Measurements from ENCODE around the gene SERTM1.

DNA sequence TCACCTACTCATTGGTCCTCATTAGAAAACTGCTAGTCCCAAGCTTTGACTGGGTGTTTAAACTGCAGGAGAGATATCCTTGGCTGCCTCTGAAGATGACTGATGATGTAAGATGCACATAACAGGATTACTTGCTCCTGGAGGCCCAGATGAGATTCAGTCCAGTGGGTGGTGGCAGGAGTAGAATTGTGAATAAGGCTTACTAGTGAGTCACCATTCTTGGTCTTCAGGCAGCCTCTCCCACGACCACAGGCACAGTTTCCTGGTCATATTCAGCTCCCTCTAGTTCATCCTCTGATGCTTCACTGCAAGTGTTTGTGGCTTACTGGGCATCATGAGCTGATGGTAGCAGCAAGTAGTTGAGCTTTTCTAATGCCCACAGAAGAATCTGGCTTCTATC, 12.1 kb downstream of the SERTM1 start:
- TF ChIP-seq CTCF (IDR thresholded peaks at IDR 0.05) (no peak), POLR2AphosphoS5 (IDR thresholded peaks at IDR 0.05) (no peak)

All from gastroesophageal sphincter (tissue), 3 donors.